Fibroblast of lung (primary cell): ENCODE data around the gene TLR10. TPM values are rescaled to one million over a fixed set of nuclear protein-coding genes. Genes with fewer than 3 reads are reported as not detected.

Experiments
- DNase-seq, 2 donors: peaks; one replicate each; pipeline versions ENCODE4 v3.0.0 to v3.0.0-alpha.2; 2010; ENCODE audit warnings: low read depth in 2 of 2
- H2AFZ ChIP-seq: 2 replicates; pipeline ENCODE4 v1.5.1; 2012; ENCODE audit warnings: low read length, control low read depth, inconsistent platforms
- H3K27ac ChIP-seq: 2 replicates; pipeline ENCODE4 v1.5.1; 2011; ENCODE audit warnings: low read length, control low read depth; ENCODE audit not compliant: insufficient read depth
- H3K27me3 ChIP-seq: 2 replicates; pipeline ENCODE4 v1.5.1; 2011; ENCODE audit warnings: mild to moderate bottlenecking, low read length; ENCODE audit not compliant: control insufficient read depth, insufficient read depth
- H3K36me3 ChIP-seq: 2 replicates; pipeline ENCODE4 v1.5.1; 2011; ENCODE audit warnings: low read length; ENCODE audit not compliant: control insufficient read depth, insufficient read depth
- H3K4me1 ChIP-seq: 2 replicates; pipeline ENCODE4 v1.5.1; 2011; ENCODE audit warnings: low read length; ENCODE audit not compliant: control insufficient read depth, insufficient read depth; ENCODE audit errors: extremely low read depth
- H3K4me2 ChIP-seq: 2 replicates; pipeline ENCODE4 v1.5.1; 2011; ENCODE audit warnings: low read length, control low read depth; ENCODE audit not compliant: insufficient read depth; ENCODE audit errors: extremely low read depth
- H3K4me3 ChIP-seq, 4 experiments: fragments of 200-600 bp in 1 of 4; sonication (generic) in 1 of 4; replicated peaks in 1 of 4; 2 replicates each; pipeline ENCODE4 v1.5.1; 2011 to 2016; ENCODE audit warnings: low read length in 4 of 4, low read depth in 3 of 4, mild to moderate bottlenecking in 3 of 4, control low read depth in 2 of 4, inconsistent platforms in 1 of 4, mixed read lengths in 1 of 4; ENCODE audit not compliant: insufficient read depth in 1 of 4; ENCODE audit errors: control extremely low read depth in 1 of 4
- H3K79me2 ChIP-seq: 2 replicates; pipeline ENCODE4 v1.5.1; 2012; ENCODE audit warnings: mild to moderate bottlenecking, low read length, inconsistent platforms; ENCODE audit not compliant: control insufficient read depth, insufficient read depth
- H3K9ac ChIP-seq: 2 replicates; pipeline ENCODE4 v1.5.1; 2011; ENCODE audit warnings: mild to moderate bottlenecking, low read length, control low read depth; ENCODE audit not compliant: insufficient read depth
- H3K9me3 ChIP-seq: 2 replicates; pipeline ENCODE4 v1.5.1; 2012; ENCODE audit warnings: low read depth, low read length; ENCODE audit not compliant: control insufficient read depth, insufficient read depth
- H4K20me1 ChIP-seq: 2 replicates; pipeline ENCODE4 v1.5.1; 2011; ENCODE audit warnings: low read length; ENCODE audit not compliant: control insufficient read depth, insufficient read depth; ENCODE audit errors: extremely low read depth
- EZH2 ChIP-seq: IDR thresholded peaks from 2 replicates; pipeline ENCODE4 v1.5.1; 2012; ENCODE audit warnings: low read length, control low read depth, mild to moderate bottlenecking; ENCODE audit errors: missing control alignments
- polyA plus RNA-seq, 2 donors: library from polyadenylated mRNA; depleted of rRNA in 1 of 2; stranded (reverse) in 1 of 2; unstranded in 1 of 2; fragments of >200 nt; gene quantifications; 2 replicates each; pipeline ENCODE4 v1.2.1, GENCODE V29; 2011 to 2012; ENCODE audit warnings: missing spikeins in 1 of 2
- total RNA-seq: library from RNA; depleted of rRNA; stranded (reverse); fragments of >200 nt; gene quantifications from 2 replicates; pipeline ENCODE4 v1.2.1, GENCODE V29; 2014
- TF ChIP-seq, protein P1 (sequence below), 2 donors: IDR thresholded peaks in 1 of 2; conservative IDR thresholded peaks in 1 of 2; 1 replicate in 1 of 2; 2 replicates in 1 of 2; pipeline ENCODE4 v1.5.1; 2011 to 2012; ENCODE audit warnings: low read length in 2 of 2, control low read depth in 1 of 2, inconsistent platforms in 1 of 2, low read depth in 1 of 2, mild to moderate bottlenecking in 1 of 2

TLR10 gene
- total and polyA plus RNA-seq, 2 donors (not counting 1 experiment from before 2014, with no cell fraction given) = not detected

DNA sequence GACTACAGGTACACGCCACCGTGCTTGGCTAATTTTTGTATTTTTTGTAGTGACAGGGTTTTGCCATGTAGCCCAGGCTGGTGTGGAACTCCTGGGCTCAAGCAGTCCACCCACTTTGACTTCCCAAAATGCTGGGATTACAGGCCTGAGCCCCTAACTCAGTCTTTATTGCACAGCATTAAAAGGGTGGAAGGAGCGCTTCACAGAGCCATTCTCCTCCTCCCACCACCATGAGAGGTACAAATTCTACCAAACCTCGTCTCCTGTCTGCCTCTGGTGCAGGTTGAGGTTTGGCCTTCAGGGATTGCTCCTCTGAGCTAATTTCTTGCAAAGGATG lies 52.3 kb downstream of the TLR10 start:
- no peak overlapping the region for H3K9ac ChIP-seq

GRCh38 chr4:38728631-38729141 lies 54.1 kb downstream of the TLR10 start:
- TF ChIP-seq, protein P1, sequence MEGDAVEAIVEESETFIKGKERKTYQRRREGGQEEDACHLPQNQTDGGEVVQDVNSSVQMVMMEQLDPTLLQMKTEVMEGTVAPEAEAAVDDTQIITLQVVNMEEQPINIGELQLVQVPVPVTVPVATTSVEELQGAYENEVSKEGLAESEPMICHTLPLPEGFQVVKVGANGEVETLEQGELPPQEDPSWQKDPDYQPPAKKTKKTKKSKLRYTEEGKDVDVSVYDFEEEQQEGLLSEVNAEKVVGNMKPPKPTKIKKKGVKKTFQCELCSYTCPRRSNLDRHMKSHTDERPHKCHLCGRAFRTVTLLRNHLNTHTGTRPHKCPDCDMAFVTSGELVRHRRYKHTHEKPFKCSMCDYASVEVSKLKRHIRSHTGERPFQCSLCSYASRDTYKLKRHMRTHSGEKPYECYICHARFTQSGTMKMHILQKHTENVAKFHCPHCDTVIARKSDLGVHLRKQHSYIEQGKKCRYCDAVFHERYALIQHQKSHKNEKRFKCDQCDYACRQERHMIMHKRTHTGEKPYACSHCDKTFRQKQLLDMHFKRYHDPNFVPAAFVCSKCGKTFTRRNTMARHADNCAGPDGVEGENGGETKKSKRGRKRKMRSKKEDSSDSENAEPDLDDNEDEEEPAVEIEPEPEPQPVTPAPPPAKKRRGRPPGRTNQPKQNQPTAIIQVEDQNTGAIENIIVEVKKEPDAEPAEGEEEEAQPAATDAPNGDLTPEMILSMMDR (conservative IDR thresholded peaks at IDR 0.05 in 1 of 2, IDR thresholded peaks at IDR 0.05 in 1 of 2; ENCODE audit: low read depth in 1 of 2, low read length in 2 of 2) = no peak
- TF ChIP-seq EZH2 = no peak

More for the DNA sequence above, 52.3 kb downstream of the TLR10 start:
- no peak overlapping the region for H3K4me2 ChIP-seq
- no peak overlapping the region for H3K4me3 ChIP-seq
- no peak for DNase-seq
- H3K9me3 ChIP-seq = no peaks in the 10 kb centered on the region
- no peak overlapping the region for H3K27ac ChIP-seq
- no peaks in the 10 kb centered on the region for H3K79me2 ChIP-seq
- no peak overlapping the region for H2AFZ ChIP-seq
- H4K20me1 ChIP-seq = no peaks in the 10 kb centered on the region
- H3K36me3 ChIP-seq = no peaks in the 10 kb centered on the region
- TF ChIP-seq EZH2 = no peak
- TF ChIP-seq, protein P1 (conservative IDR thresholded peaks at IDR 0.05 in 1 of 2, IDR thresholded peaks at IDR 0.05 in 1 of 2; ENCODE audit: low read depth in 1 of 2, low read length in 2 of 2) = no peak
- peaks cover 6% of the 10 kb centered on the region for H3K4me1 ChIP-seq
- H3K27me3 ChIP-seq = no peaks in the 10 kb centered on the region

DNA sequence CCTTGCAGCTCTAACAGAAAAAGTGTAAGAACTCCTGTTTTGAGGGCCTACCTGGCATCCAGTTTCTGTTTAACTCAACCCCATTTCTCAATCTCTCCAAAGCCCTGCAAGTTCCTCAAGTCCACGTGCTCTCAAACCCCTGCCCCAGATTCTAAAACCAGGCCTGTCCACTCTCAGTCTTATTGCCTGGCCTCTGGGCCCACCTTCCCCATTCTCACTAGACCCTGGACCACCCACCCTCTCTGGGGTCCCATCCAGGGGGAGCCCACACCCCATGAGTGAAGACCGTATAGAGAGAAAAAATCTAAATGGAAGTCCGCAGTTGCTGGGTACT lies 58.3 kb downstream of the TLR10 start:
- Histone ChIP-seq H3K9me3 (no peaks in the 10 kb centered on the region), H3K4me1 (no peaks in the 10 kb centered on the region), H3K4me3 (no peak overlapping the region), H3K79me2 (no peaks in the 10 kb centered on the region), H3K4me2 (no peak overlapping the region), H3K9ac (no peak overlapping the region), H2AFZ (no peak overlapping the region), H3K27me3 (no peaks in the 10 kb centered on the region), H3K36me3 (no peaks in the 10 kb centered on the region), H3K27ac (no peak overlapping the region), H4K20me1 (no peaks in the 10 kb centered on the region)
- DNase-seq = no peak
- TF ChIP-seq, protein P1 (conservative IDR thresholded peaks at IDR 0.05 in 1 of 2, IDR thresholded peaks at IDR 0.05 in 1 of 2; ENCODE audit: low read depth in 1 of 2, low read length in 2 of 2) = no peak
- TF ChIP-seq EZH2 = no peak

More at GRCh38 chr4:38728631-38729141, 54.1 kb downstream of the TLR10 start:
- no peak for DNase-seq
- Histone ChIP-seq H2AFZ (no peak overlapping the region), H3K9ac (no peak overlapping the region), H3K4me3 (no peak overlapping the region), H4K20me1 (no peaks in the 10 kb centered on the region), H3K4me2 (no peak overlapping the region), H3K9me3 (no peaks in the 10 kb centered on the region), H3K27ac (no peak overlapping the region), H3K79me2 (no peaks in the 10 kb centered on the region), H3K27me3 (no peaks in the 10 kb centered on the region), H3K36me3 (no peaks in the 10 kb centered on the region), H3K4me1 (peaks cover 6% of the 10 kb centered on the region)
